Thymus (tissue), 11 donors: ENCODE results near the gene GTF2E1. TPM values are rescaled to one million over a fixed set of nuclear protein-coding genes. Genes with fewer than 3 reads are reported as not detected.

ENCODE experiments used
- DNase-seq, 9 donors: peaks; one replicate each; pipeline ENCODE4 v3.0.0-alpha.2; 2013; ENCODE audit warnings: low spot score in 9 of 9, low read depth in 6 of 9, missing footprints in 1 of 9
- H3K27ac ChIP-seq, 2 donors: one replicate each; pipeline ENCODE4 v1.5.1; 2013; ENCODE audit warnings: control low read depth in 1 of 2, low read depth in 1 of 2, low read length in 1 of 2, mild to moderate bottlenecking in 1 of 2, moderate library complexity in 1 of 2
- H3K27me3 ChIP-seq, 2 donors: one replicate each; pipeline ENCODE4 v1.5.1; 2013; ENCODE audit warnings: low read length in 1 of 2; ENCODE audit not compliant: control insufficient read depth in 2 of 2, insufficient read depth in 1 of 2
- H3K36me3 ChIP-seq, 2 donors: one replicate each; pipeline ENCODE4 v1.5.1; 2013; ENCODE audit warnings: low read length in 1 of 2, mild to moderate bottlenecking in 1 of 2, moderate library complexity in 1 of 2; ENCODE audit not compliant: control insufficient read depth in 2 of 2, insufficient read depth in 2 of 2
- H3K4me1 ChIP-seq, 2 donors: one replicate each; pipeline ENCODE4 v1.5.1; 2013; ENCODE audit warnings: low read length in 2 of 2; ENCODE audit not compliant: control insufficient read depth in 2 of 2, insufficient read depth in 2 of 2
- H3K4me3 ChIP-seq, 2 donors: one replicate each; pipeline ENCODE4 v1.5.1; 2013; ENCODE audit warnings: low read length in 2 of 2, control low read depth in 1 of 2, mild to moderate bottlenecking in 1 of 2
- H3K9me3 ChIP-seq, 2 donors: one replicate each; pipeline ENCODE4 v1.5.1; 2013; ENCODE audit warnings: low read length in 1 of 2, mild to moderate bottlenecking in 1 of 2; ENCODE audit not compliant: control insufficient read depth in 2 of 2, insufficient read depth in 1 of 2
- WGBS: extraction: QIAGEN DNeasy Blood & Tissue Kit; methylation state at CpG from one replicate; pipeline ENCODE4 v1.1.7; 2013; 5-methylcytosine and 5-hydroxymethylcytosine counted together
- polyA plus RNA-seq: library from polyadenylated mRNA; stranded (reverse); fragments of 200-250 nt; gene quantifications from one replicate; pipeline ENCODE4 v1.2.3, GENCODE V29; 2013
- total RNA-seq: library from RNA; stranded (reverse); fragments of 120-200 nt; gene quantifications from one replicate; pipeline ENCODE4 v1.2.4, GENCODE V29; 2013
- donor health status: healthy.

The GTF2E1 gene
- total and polyA plus RNA-seq, 2 donors: 11.1 to 15.5 TPM

DNA sequence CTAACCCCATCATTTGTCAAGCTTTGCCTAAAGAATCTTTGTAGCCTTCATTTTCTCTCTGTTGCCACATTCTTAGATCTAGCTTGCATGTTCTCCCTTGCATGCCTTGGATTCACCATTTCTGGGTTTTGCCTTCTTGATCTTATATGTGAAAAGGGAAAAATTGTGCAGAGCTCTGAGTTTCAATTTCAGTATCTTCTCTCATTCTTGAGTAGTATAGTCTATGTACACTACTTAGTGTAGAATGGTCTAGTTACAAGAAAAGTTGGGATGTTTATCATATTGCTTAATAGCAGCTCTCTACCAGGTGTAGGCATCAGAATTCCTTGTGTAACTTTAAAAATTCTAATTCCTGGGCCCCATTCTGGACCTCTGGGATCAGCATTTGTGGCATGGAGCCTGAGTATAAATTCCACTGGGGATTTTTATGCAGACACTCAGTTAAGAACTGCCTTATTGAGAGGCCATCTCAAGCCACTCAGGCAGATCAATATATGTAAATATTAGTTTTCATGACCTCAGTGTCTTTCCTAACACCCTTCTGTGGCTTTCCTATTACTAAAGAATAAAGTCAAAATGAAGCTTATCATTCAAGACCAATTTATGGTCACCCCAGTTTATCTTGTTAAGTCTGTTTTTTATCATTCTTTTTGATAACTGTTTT, 23.4 kb downstream of the GTF2E1 start:
- no peaks in the 10 kb centered on the region for H3K9me3 ChIP-seq
- no peak overlapping the region for H3K27ac ChIP-seq
- H3K36me3 ChIP-seq: peaks cover 0 to 4% of the 10 kb centered on the region in 2 donors
- no peaks in the 10 kb centered on the region for H3K4me1 ChIP-seq
- H3K27me3 ChIP-seq: no peaks in the 10 kb centered on the region
- no peak overlapping the region for H3K4me3 ChIP-seq
- no peak for DNase-seq

DNA sequence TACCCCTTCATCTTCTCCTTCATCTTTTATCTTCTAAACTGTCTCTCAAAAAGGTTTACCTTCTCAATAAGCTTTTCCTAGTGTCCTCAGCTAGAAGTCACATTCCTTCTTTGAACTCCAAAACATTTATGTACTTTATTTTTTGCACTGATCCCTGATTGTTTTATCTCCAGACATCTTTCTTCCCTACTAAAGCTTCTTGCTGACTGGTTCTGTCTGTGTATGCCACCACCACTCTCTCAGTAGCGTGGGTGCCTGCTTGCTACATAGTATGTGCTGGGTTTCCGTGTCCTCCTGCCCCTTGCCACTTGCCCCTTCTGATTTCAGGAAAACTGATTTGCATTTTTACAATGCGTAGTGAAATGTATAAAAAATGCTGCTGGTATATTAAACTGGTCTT, 24.0 kb downstream of the GTF2E1 start:
- Histone ChIP-seq H3K9me3 (no peaks in the 10 kb centered on the region), H3K4me1 (no peaks in the 10 kb centered on the region), H3K4me3 (no peak overlapping the region), H3K36me3 (peaks cover 0 to 6% of the 10 kb centered on the region in 2 donors), H3K27me3 (no peaks in the 10 kb centered on the region), H3K27ac (no peak overlapping the region)
- WGBS: 98% methylated on average over 3 of the region's 3 CpGs
- no peak for DNase-seq

DNA sequence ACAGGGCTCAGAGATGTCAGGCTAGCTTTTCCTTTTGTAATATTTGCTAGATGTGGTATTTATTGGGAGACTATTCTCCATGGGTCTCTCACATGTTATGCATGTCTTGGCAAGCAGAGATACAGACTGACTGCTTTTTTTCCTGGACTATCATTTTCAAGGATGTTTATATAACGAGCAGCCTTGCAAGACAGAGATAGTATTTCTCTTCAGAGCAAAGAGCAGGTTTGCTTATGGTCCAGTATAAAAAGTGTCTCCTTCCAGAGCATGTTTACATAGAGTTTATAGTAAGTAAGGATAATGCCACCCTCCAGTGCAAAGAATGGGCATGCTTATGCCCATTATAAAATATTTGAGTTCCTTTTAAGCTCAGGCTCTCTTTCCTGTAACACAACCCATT, 24.6 kb downstream of the GTF2E1 start:
- H3K4me3 ChIP-seq: no peak overlapping the region
- H3K9me3 ChIP-seq: no peaks in the 10 kb centered on the region
- no peaks in the 10 kb centered on the region for H3K27me3 ChIP-seq
- peaks cover 0 to 6% of the 10 kb centered on the region in 2 donors for H3K36me3 ChIP-seq
- no peak for DNase-seq
- H3K4me1 ChIP-seq: no peaks in the 10 kb centered on the region
- 90% methylated on average over 1 of the region's 1 CpG for WGBS
- no peak overlapping the region for H3K27ac ChIP-seq

DNA sequence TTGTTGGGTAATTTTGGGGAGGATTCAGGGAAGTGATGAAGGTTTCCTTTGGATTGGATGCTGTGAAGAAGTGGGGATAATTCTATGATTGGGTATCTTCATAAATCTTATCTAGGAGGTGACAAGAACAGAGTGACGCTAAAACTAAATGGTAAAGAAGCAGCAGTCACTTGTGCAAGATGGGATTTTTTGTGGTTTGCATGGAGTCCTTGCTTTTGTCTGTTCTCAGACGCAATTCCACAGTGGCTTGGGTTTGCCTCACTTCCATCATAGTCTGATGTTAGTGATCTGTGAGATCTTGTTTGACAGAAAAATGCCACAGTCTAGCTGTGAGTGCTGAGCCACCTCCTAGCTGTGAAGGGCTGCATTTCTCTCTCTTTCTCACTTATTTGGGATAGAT, 26.9 kb downstream of the GTF2E1 start:
- WGBS: 100% methylated on average over 2 of the region's 2 CpGs
- H3K4me1 ChIP-seq: peaks cover 0 to 4% of the 10 kb centered on the region in 2 donors

DNA sequence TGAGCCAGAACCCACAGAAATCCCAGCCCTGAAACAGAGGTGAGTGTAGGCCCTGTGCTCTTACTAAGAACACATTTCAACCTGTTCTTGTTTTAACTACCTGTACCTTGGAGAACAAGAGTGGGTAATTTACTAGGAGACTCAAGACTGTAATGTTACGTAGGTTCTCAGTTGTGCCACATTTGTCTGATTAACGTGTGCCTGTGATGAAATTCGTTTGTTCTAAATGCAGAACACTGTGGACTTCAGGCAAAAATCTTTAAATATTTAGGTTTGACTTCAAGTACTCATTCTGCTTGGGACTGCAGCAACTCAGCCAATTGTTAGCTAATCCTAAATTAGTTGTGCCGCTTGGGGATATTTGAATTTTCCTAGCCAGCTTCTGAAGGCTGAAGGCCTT, 28.3 kb downstream of the GTF2E1 start:
- Histone ChIP-seq H3K4me3 (no peak overlapping the region), H3K9me3 (no peaks in the 10 kb centered on the region), H3K36me3 (peaks cover 0 to 14% of the 10 kb centered on the region in 2 donors), H3K4me1 (peaks cover 0 to 4% of the 10 kb centered on the region in 2 donors), H3K27me3 (no peaks in the 10 kb centered on the region), H3K27ac (no peak overlapping the region)
- DNase-seq: no peak
- 98% methylated on average over 4 of the region's 4 CpGs for WGBS

More for the DNA sequence above, 26.9 kb downstream of the GTF2E1 start:
- Histone ChIP-seq H3K27ac (no peak overlapping the region), H3K4me3 (no peak overlapping the region), H3K9me3 (no peaks in the 10 kb centered on the region), H3K36me3 (peaks cover 0 to 12% of the 10 kb centered on the region in 2 donors), H3K27me3 (no peaks in the 10 kb centered on the region)
- DNase-seq: no peak

DNA sequence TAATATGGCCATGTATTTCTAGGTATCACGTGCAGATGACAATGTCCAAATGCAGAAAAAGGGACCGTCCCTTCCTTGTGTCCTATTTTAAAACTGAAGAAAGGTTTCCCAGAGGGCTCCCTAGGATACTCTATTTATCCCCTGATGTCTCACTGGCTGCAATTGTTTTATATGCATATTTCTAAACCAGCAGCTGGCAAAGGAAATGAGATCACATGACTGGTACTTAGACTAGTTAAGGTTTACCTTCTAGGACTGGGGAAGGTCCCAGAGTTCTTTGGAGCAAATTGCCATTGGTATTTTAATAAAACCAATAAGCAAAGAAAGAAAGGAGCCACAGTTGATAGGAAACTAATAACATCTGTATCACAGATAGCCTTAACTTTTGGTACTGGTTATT, 29.5 kb downstream of the GTF2E1 start:
- H3K36me3 ChIP-seq: peaks cover 0 to 23% of the 10 kb centered on the region in 2 donors
- H3K27ac ChIP-seq: no peak overlapping the region
- 72% methylated on average over 2 of the region's 2 CpGs for WGBS

DNA sequence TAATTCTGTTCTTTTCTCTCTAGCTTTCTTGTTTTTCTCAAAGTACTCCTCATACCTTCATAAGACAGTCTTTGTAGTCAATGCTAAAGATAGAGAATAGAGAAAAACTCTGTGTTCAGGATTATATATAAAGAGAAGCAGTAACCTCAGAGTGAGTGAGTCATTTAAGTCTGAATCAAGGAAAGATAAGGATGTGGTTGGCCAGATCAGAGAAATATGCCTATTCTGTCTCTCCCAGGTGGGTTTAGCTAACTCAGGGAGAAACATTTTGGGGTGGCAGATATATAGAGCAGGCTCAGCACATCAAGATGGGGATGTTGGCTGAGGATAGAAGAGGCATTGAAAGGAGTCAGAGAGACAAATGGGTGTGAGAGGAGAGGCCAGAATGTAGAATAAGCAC, 31.4 kb downstream of the GTF2E1 start:
- DNase-seq: peak in 1 of 9 donors; percentile 3
- H3K4me1 ChIP-seq: peaks cover 0 to 4% of the 10 kb centered on the region in 2 donors
- H3K9me3 ChIP-seq: no peaks in the 10 kb centered on the region
- no peak overlapping the region for H3K27ac ChIP-seq
- peaks cover 0 to 29% of the 10 kb centered on the region in 2 donors for H3K36me3 ChIP-seq
- H3K4me3 ChIP-seq: no peak overlapping the region
- H3K27me3 ChIP-seq: no peaks in the 10 kb centered on the region

More for the DNA sequence above, 29.5 kb downstream of the GTF2E1 start:
- Histone ChIP-seq H3K4me1 (peaks cover 0 to 4% of the 10 kb centered on the region in 2 donors), H3K9me3 (no peaks in the 10 kb centered on the region), H3K27me3 (no peaks in the 10 kb centered on the region), H3K4me3 (no peak overlapping the region)
- DNase-seq: no peak

DNA sequence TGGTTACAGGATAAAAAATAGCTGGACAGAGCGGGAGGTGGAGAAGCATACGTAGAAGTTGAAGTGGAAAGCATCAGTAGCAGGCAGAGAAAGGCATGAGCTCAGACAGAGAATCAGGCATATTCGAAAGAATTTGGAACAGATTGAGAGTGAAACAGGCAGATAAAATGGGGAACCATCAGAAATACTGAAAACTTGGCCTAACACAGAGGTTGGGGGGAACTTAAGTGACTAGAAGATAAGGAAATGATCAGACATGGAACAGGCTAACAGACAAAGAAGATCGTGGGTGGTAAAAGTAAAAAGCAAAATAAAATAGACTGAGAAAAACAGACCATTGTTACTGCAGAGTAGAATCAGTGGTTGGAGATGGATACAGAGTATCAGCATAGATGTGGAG, 32.9 kb downstream of the GTF2E1 start:
- 93% methylated on average over 4 of the region's 4 CpGs for WGBS
- H3K4me1 ChIP-seq: peaks cover 0 to 4% of the 10 kb centered on the region in 2 donors
- no peak overlapping the region for H3K4me3 ChIP-seq
- H3K27ac ChIP-seq: no peak overlapping the region
- no peak for DNase-seq
- no peaks in the 10 kb centered on the region for H3K9me3 ChIP-seq
- peaks cover 0 to 33% of the 10 kb centered on the region in 2 donors for H3K36me3 ChIP-seq
- no peaks in the 10 kb centered on the region for H3K27me3 ChIP-seq

DNA sequence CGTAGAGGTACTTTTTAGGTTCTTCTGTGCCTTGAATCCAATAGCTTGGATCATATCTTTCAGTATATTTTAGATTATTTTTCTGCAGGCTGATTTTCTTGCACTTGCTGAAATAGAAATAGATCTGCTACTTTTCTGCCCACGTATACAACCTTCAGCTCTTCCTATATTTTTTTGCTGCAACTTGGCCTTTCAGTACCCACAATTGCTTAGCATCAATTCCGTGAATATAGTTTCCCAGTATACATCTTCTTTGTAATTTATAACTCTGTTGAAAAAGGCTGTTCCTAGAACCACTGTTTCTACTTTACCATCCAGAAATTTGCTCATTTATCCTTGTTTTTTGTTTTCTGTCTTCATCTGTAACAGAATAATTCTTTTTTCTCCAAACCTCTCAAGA, 36.2 kb downstream of the GTF2E1 start:
- 98% methylated on average over 3 of the region's 3 CpGs for WGBS
- H3K36me3 ChIP-seq: peaks cover 6 to 31% of the 10 kb centered on the region in 2 donors
- H3K4me1 ChIP-seq: peaks cover 0 to 4% of the 10 kb centered on the region in 2 donors
- no peak overlapping the region for H3K4me3 ChIP-seq
- DNase-seq: no peak
- H3K27me3 ChIP-seq: no peaks in the 10 kb centered on the region
- no peaks in the 10 kb centered on the region for H3K9me3 ChIP-seq
- no peak overlapping the region for H3K27ac ChIP-seq
